DMS153 treated with DMSO at 0.1 percent for 48 hours (cell line): ENCODE results near the gene PEX11G.

Experiments used
- DNase-seq: peaks from one replicate; lab custom pipeline; 2025; ENCODE audit not compliant: unreplicated experiment; lab: John Stamatoyannopoulos, UW

The PEX11G gene

GRCh38 chr19:7500811-7501450, 12.1 kb upstream of the PEX11G start:
- peak; percentile 79 for DNase-seq

- no peak for DNase-seq
Measured at GRCh38 chr19:7497292-7497691, 8.5 kb upstream of the PEX11G start.

GRCh38 chr19:7494416-7495098, 5.7 kb upstream of the PEX11G start:
- DNase-seq, result no peak

- no peak for DNase-seq
Measured at GRCh38 chr19:7492558-7492957, 3.7 kb upstream of the PEX11G start.

GRCh38 chr19:7492142-7492541, 3.3 kb upstream of the PEX11G start:
- DNase-seq, result no peak

- DNase-seq, result no peak
Measured at GRCh38 chr19:7489609-7490044, 792 bp upstream of the PEX11G start.

GRCh38 chr19:7486923-7487322, 1.9 kb downstream of the PEX11G start:
- DNase-seq, result no peak

- DNase-seq, result no peak
Measured at GRCh38 chr19:7483720-7484201, 5.1 kb downstream of the PEX11G start.

- peak; percentile 69 for DNase-seq
Measured at GRCh38 chr19:7482584-7483439, 6.0 kb downstream of the PEX11G start.

- no peak for DNase-seq
Measured at GRCh38 chr19:7480970-7481255, 7.9 kb downstream of the PEX11G start.

- no peak for DNase-seq
Measured at GRCh38 chr19:7480222-7480969, 8.4 kb downstream of the PEX11G start.

- no peak for DNase-seq
Measured at GRCh38 chr19:7478843-7479227, 10.0 kb downstream of the PEX11G start.

- DNase-seq, result no peak
Measured at GRCh38 chr19:7478173-7478842, 10.5 kb downstream of the PEX11G start.

- DNase-seq, result no peak
Measured at GRCh38 chr19:7477758-7478157, 11.1 kb downstream of the PEX11G start.

- DNase-seq, result no peak
Measured at GRCh38 chr19:7476777-7477494, 11.9 kb downstream of the PEX11G start.

- DNase-seq, result no peak
Measured at GRCh38 chr19:7476241-7476640, 12.6 kb downstream of the PEX11G start.

- no peak for DNase-seq
Measured at GRCh38 chr19:7475665-7476064, 13.2 kb downstream of the PEX11G start.

GRCh38 chr19:7471696-7472615, 16.9 kb downstream of the PEX11G start:
- no peak for DNase-seq
